PC-3 (cell line): ENCODE measurements around the gene CFAP157.

ENCODE experiments used
- CTCF ChIP-seq: fragments of 300-600 bp; sonication (generic); conservative IDR thresholded peaks from 2 replicates; pipeline ENCODE4 v1.5.1; 2017; ENCODE audit warnings: antibody characterized with exemption, low read depth, mild to moderate bottlenecking, low read length
- EZH2 ChIP-seq: fragments of 300-600 bp; sonication (generic); IDR thresholded peaks from one replicate; pipeline ENCODE4 v1.6.1; 2017; ENCODE audit warnings: antibody characterized with exemption, mild to moderate bottlenecking, low read length; ENCODE audit not compliant: unreplicated experiment
- EZH2phosphoT487 ChIP-seq: fragments of 300-600 bp; sonication (generic); IDR thresholded peaks from 2 replicates; pipeline ENCODE4 v1.6.1; 2018; ENCODE audit warnings: mild to moderate bottlenecking, antibody characterized with exemption, low read length, borderline replicate concordance

GRCh38 chr9:127680226-127680625 lies 26.6 kb upstream of the CFAP157 start:
- TF ChIP-seq CTCF (no peak), EZH2phosphoT487 (no peak), EZH2 (no peak)
